Neural cell (in vitro differentiated cells): Measurements from ENCODE around the gene THBS1. TPM values are rescaled to one million over a fixed set of nuclear protein-coding genes. Genes with fewer than 3 reads are reported as not detected.

Experiments
- H2AFZ ChIP-seq: fragments of 200-600, 300-800 bp; sonication (generic), shearing (Covaris generic); 2 replicates; pipeline ENCODE4 v1.6.0; 2014; ENCODE audit warnings: low read depth, mild to moderate bottlenecking, antibody characterized with exemption, low read length, moderate library complexity
- H3F3A ChIP-seq: fragments of 200-600 bp; shearing (Covaris generic); 2 replicates; pipeline ENCODE4 v1.6.1; 2016; ENCODE audit warnings: mild to moderate bottlenecking, moderate library complexity, mixed read lengths, antibody characterized with exemption, low read length; ENCODE audit not compliant: insufficient read depth, poor library complexity, severe bottlenecking
- H3K27ac ChIP-seq: fragments of 200-600, 300-800 bp; sonication (generic), shearing (Covaris generic); 2 replicates; pipeline ENCODE4 v1.5.1; 2014; ENCODE audit warnings: mild to moderate bottlenecking, low read length, moderate library complexity
- H3K27me3 ChIP-seq: fragments of 300-800, 200-600 bp; sonication (generic), shearing (Covaris generic); 2 replicates; pipeline ENCODE4 v1.6.0; 2014; ENCODE audit warnings: mild to moderate bottlenecking, low read depth, low read length, moderate library complexity; ENCODE audit not compliant: insufficient read depth
- H3K36me3 ChIP-seq: fragments of 300-800, 200-600 bp; sonication (generic), shearing (Covaris generic); 2 replicates; pipeline ENCODE4 v1.5.1; 2014; ENCODE audit warnings: mild to moderate bottlenecking, antibody characterized with exemption, low read length, moderate library complexity; ENCODE audit not compliant: insufficient read depth
- H3K4me2 ChIP-seq: fragments of 300-800, 200-600 bp; sonication (generic), shearing (Covaris generic); 2 replicates; pipeline ENCODE4 v1.6.0; 2014; ENCODE audit warnings: mild to moderate bottlenecking, low read length
- H3K4me3 ChIP-seq: fragments of 300-800, 200-600 bp; sonication (generic), shearing (Covaris generic); 2 replicates; pipeline ENCODE4 v1.5.1; 2014; ENCODE audit warnings: mild to moderate bottlenecking, low read length, moderate library complexity
- H3K79me2 ChIP-seq: fragments of 200-600 bp; shearing (Covaris generic); replicated peaks from 2 replicates; pipeline ENCODE4 v1.6.0; 2014; ENCODE audit warnings: mild to moderate bottlenecking, low read length, moderate library complexity; ENCODE audit not compliant: insufficient read depth
- H3K9ac ChIP-seq: fragments of 300-800, 200-600 bp; sonication (generic), shearing (Covaris generic); 2 replicates; pipeline ENCODE4 v1.6.1; 2016; ENCODE audit warnings: mild to moderate bottlenecking, low read length, mixed read lengths
- H3K9me2 ChIP-seq: fragments of 200-600 bp; shearing (Covaris generic); 2 replicates; pipeline ENCODE4 v1.6.1; 2016; ENCODE audit warnings: mild to moderate bottlenecking, low read length, mixed read lengths; ENCODE audit not compliant: insufficient read depth
- H3K9me3 ChIP-seq: fragments of 200-600, 300-800 bp; sonication (generic), shearing (Covaris generic); 2 replicates; pipeline ENCODE4 v1.6.1; 2016; ENCODE audit warnings: mild to moderate bottlenecking, mixed run types, low read length, moderate library complexity, mixed read lengths
- H4K20me1 ChIP-seq: fragments of 200-600 bp; shearing (Covaris generic); 2 replicates; pipeline ENCODE4 v1.6.1; 2016; ENCODE audit warnings: mild to moderate bottlenecking, mixed run types; ENCODE audit not compliant: insufficient read depth
- EP300 ChIP-seq: fragments of 450-650 bp; conservative IDR thresholded peaks from 2 replicates; pipeline ENCODE4 v1.6.1; 2014; ENCODE audit warnings: antibody characterized with exemption, mild to moderate bottlenecking, moderate library complexity; ENCODE audit not compliant: poor library complexity, severe bottlenecking
- EZH2 ChIP-seq: fragments of 200-600, 300-800 bp; shearing (Covaris generic), sonication (generic); IDR thresholded peaks from 2 replicates; pipeline ENCODE4 v1.6.1; 2014; ENCODE audit warnings: antibody characterized with exemption, low read length, borderline replicate concordance, mild to moderate bottlenecking; ENCODE audit not compliant: insufficient read depth, poor library complexity, severe bottlenecking
- MXI1 ChIP-seq: fragments of 450-650 bp; conservative IDR thresholded peaks from 2 replicates; pipeline ENCODE4 v1.6.1; 2014; ENCODE audit warnings: antibody characterized with exemption, mild to moderate bottlenecking; ENCODE audit not compliant: poor library complexity, severe bottlenecking
- POLR2AphosphoS5 ChIP-seq: IDR thresholded peaks from 2 replicates; pipeline ENCODE4 v1.6.1; 2012
- RAD21 ChIP-seq: fragments of 450-650 bp; conservative IDR thresholded peaks from 2 replicates; pipeline ENCODE4 v1.6.1; 2014; ENCODE audit warnings: antibody characterized with exemption, mild to moderate bottlenecking, moderate library complexity
- SMC3 ChIP-seq: fragments of 450-650 bp; conservative IDR thresholded peaks from 2 replicates; pipeline ENCODE4 v1.6.1; 2014; ENCODE audit warnings: antibody characterized with exemption, mild to moderate bottlenecking, moderate library complexity; ENCODE audit not compliant: poor library complexity
- TAF1 ChIP-seq: IDR thresholded peaks from 2 replicates; pipeline ENCODE4 v1.6.1; 2012; ENCODE audit warnings: low read depth
- polyA plus RNA-seq: library from polyadenylated mRNA; depleted of rRNA; stranded (reverse); fragments of >200 nt; gene quantifications from 2 replicates; pipeline ENCODE4 v1.2.3, GENCODE V29; 2014
- TF ChIP-seq, protein P1 (sequence below): IDR thresholded peaks from 2 replicates; pipeline ENCODE4 v1.6.1; 2012; ENCODE audit warnings: borderline replicate concordance
- TF ChIP-seq, protein P2 (sequence below): fragments of 450-650 bp; IDR thresholded peaks from 2 replicates; pipeline ENCODE4 v1.5.1; 2014; ENCODE audit warnings: antibody characterized with exemption, mild to moderate bottlenecking, moderate library complexity; ENCODE audit not compliant: poor library complexity, severe bottlenecking

The THBS1 gene
- polyA plus RNA-seq, 1 donor from 2014 or later, result 0.22 TPM

DNA sequence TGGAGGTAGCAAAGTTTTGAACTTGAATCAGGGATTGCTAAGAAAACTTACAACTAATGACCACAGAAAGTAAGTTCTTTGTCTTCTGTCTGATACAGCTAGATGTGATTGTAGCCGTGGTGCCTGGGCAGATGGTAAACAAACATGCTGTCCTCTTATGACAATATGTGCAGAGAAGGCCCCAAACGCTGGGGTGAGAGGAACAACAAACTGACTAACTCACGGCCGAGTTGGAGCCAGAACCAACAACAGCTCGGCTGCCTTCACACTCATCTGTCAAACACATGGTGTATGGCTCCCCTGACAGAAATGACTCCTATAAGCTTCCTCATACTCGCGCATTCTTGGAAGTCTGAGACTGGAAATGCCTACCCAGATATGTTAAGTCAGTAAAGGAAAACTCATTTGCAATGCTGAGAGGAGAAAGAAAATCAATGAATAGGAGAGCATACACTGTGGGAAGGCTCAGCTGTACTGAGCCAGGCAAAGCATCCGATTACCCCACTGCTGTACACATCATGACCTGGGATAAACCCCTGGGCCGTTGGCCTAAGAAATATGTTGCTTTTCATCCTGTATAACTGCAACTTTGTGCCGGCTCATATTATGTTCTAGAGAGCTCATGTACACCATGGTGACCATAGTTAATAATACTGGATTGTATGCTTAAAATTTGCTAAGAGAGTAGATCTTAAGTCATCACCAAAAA is 5.7 kb downstream of the THBS1 start:
- Histone ChIP-seq H4K20me1 (no peaks in the 10 kb centered on the region), H3K79me2 (no peaks in the 10 kb centered on the region), H3K9ac (no peak overlapping the region), H3K36me3 (no peaks in the 10 kb centered on the region), H3K4me3 (no peak overlapping the region), H3K27ac (no peak overlapping the region), H3K9me3 (no peaks in the 10 kb centered on the region), H3K4me2 (no peak overlapping the region), H3K9me2 (no peaks in the 10 kb centered on the region), H3K27me3 (peaks cover 3% of the 10 kb centered on the region), H3F3A (no peaks in the 10 kb centered on the region), H2AFZ (no peak overlapping the region)
- TF ChIP-seq EP300, result no peak
- no peak for TF ChIP-seq MXI1
- TF ChIP-seq RAD21, result no peak
- TF ChIP-seq, protein P1, sequence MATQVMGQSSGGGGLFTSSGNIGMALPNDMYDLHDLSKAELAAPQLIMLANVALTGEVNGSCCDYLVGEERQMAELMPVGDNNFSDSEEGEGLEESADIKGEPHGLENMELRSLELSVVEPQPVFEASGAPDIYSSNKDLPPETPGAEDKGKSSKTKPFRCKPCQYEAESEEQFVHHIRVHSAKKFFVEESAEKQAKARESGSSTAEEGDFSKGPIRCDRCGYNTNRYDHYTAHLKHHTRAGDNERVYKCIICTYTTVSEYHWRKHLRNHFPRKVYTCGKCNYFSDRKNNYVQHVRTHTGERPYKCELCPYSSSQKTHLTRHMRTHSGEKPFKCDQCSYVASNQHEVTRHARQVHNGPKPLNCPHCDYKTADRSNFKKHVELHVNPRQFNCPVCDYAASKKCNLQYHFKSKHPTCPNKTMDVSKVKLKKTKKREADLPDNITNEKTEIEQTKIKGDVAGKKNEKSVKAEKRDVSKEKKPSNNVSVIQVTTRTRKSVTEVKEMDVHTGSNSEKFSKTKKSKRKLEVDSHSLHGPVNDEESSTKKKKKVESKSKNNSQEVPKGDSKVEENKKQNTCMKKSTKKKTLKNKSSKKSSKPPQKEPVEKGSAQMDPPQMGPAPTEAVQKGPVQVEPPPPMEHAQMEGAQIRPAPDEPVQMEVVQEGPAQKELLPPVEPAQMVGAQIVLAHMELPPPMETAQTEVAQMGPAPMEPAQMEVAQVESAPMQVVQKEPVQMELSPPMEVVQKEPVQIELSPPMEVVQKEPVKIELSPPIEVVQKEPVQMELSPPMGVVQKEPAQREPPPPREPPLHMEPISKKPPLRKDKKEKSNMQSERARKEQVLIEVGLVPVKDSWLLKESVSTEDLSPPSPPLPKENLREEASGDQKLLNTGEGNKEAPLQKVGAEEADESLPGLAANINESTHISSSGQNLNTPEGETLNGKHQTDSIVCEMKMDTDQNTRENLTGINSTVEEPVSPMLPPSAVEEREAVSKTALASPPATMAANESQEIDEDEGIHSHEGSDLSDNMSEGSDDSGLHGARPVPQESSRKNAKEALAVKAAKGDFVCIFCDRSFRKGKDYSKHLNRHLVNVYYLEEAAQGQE, result no peak
- no peak for TF ChIP-seq EZH2
- TF ChIP-seq POLR2AphosphoS5, result no peak
- TF ChIP-seq SMC3, result no peak
- no peak for TF ChIP-seq TAF1
- TF ChIP-seq, protein P2, sequence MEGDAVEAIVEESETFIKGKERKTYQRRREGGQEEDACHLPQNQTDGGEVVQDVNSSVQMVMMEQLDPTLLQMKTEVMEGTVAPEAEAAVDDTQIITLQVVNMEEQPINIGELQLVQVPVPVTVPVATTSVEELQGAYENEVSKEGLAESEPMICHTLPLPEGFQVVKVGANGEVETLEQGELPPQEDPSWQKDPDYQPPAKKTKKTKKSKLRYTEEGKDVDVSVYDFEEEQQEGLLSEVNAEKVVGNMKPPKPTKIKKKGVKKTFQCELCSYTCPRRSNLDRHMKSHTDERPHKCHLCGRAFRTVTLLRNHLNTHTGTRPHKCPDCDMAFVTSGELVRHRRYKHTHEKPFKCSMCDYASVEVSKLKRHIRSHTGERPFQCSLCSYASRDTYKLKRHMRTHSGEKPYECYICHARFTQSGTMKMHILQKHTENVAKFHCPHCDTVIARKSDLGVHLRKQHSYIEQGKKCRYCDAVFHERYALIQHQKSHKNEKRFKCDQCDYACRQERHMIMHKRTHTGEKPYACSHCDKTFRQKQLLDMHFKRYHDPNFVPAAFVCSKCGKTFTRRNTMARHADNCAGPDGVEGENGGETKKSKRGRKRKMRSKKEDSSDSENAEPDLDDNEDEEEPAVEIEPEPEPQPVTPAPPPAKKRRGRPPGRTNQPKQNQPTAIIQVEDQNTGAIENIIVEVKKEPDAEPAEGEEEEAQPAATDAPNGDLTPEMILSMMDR, result no peak

DNA sequence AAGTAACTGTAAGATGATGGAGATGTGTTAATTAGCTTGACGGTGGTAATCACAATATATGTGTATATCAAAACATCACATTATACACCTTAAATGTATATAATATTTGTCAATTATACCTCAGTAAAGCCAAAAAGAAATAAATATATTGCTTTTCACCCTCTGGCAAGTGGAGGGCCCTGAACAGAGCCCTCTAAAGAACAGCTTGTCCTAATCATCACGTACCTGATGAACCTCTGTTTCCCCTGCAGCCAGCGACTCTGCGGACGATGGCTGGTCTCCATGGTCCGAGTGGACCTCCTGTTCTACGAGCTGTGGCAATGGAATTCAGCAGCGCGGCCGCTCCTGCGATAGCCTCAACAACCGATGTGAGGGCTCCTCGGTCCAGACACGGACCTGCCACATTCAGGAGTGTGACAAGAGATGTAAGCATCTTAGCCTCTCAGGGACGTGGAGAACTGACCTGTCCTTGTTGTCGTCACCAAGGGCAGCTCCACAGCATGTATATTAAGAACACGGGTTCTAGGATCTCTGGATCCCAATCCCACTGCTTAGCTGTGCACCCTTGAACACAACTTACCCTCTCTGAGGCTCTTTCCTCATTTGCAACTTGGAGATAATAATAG is 6.3 kb downstream of the THBS1 start:
- no peak overlapping the region for H2AFZ ChIP-seq
- H3K9ac ChIP-seq, result no peak overlapping the region
- no peaks in the 10 kb centered on the region for H4K20me1 ChIP-seq
- H3F3A ChIP-seq, result no peaks in the 10 kb centered on the region
- no peaks in the 10 kb centered on the region for H3K79me2 ChIP-seq
- no peak for TF ChIP-seq TAF1
- TF ChIP-seq, protein P1, result no peak
- TF ChIP-seq, protein P2, result no peak
- TF ChIP-seq SMC3, result no peak
- TF ChIP-seq RAD21, result no peak
- TF ChIP-seq EZH2, result no peak
- no peak for TF ChIP-seq MXI1
- TF ChIP-seq EP300, result no peak
- no peak for TF ChIP-seq POLR2AphosphoS5
- H3K9me2 ChIP-seq, result no peaks in the 10 kb centered on the region
- no peak overlapping the region for H3K27ac ChIP-seq
- no peaks in the 10 kb centered on the region for H3K9me3 ChIP-seq
- H3K27me3 ChIP-seq, result no peaks in the 10 kb centered on the region
- no peak overlapping the region for H3K4me3 ChIP-seq
- H3K4me2 ChIP-seq, result no peak overlapping the region
- no peaks in the 10 kb centered on the region for H3K36me3 ChIP-seq
